Chondrocyte (in vitro differentiated cells): ENCODE results near the gene FAM81B. TPM values are rescaled to one million over a fixed set of nuclear protein-coding genes. Genes with fewer than 3 reads are reported as not detected.
"Not testable (repeated sequence)": the region's sequence is repeated elsewhere in the genome, so short reads cannot be mapped to it uniquely, and the experiment has no call there.

Source experiments
- DNase-seq: peaks from one replicate; pipeline ENCODE4 v3.0.0; 2021; ENCODE audit warnings: mixed read lengths, low spot score
- H3K27ac Mint-ChIP-seq: one replicate; pipeline ENCODE4 v1.8.0; 2021; ENCODE audit warnings: mild to moderate bottlenecking, moderate library complexity, mixed read lengths; ENCODE audit not compliant: unreplicated experiment
- H3K27me3 Mint-ChIP-seq: 2 replicates; pipeline ENCODE4 v1.8.0; 2021; ENCODE audit warnings: low read depth, mixed read lengths
- H3K36me3 Mint-ChIP-seq: 2 replicates; pipeline ENCODE4 v1.8.0; 2021; ENCODE audit warnings: low read depth, mixed read lengths
- H3K4me1 Mint-ChIP-seq: 2 replicates; pipeline ENCODE4 v1.8.0; 2021; ENCODE audit warnings: low read depth, mild to moderate bottlenecking, mixed read lengths
- H3K4me3 Mint-ChIP-seq: one replicate; pipeline ENCODE4 v1.8.0; 2021; ENCODE audit warnings: mild to moderate bottlenecking, moderate library complexity, mixed read lengths; ENCODE audit not compliant: unreplicated experiment
- H3K9me3 Mint-ChIP-seq: 2 replicates; pipeline ENCODE4 v1.8.0; 2021; ENCODE audit warnings: low read depth, mixed read lengths
- CTCF ChIP-seq: fragments of 200-600 bp; sonication (generic); IDR thresholded peaks from 2 replicates; pipeline ENCODE4 v1.5.0; 2021; ENCODE audit warnings: antibody characterized with exemption, mild to moderate bottlenecking, moderate library complexity
- long read RNA-seq: library from polyadenylated mRNA; stranded (forward); transcript quantifications from one replicate; pipeline ENCODE4 v2.0.0, GENCODE V29; 2021
- total RNA-seq: library from RNA; stranded (reverse); gene quantifications from 3 replicates; pipeline ENCODE4 v1.2.1, GENCODE V29; 2021

The FAM81B gene
- total RNA-seq: not detected in 3 replicates
- long read RNA-seq: 0 reads

- DNase-seq: no peak
- TF ChIP-seq CTCF: no peak
- H3K27me3 Mint-ChIP-seq: peaks cover 5% of the 10 kb centered on the region
- no peak within 1 kb of the TSS for H3K4me3 Mint-ChIP-seq
- peaks cover 2% of the 10 kb centered on the region for H3K36me3 Mint-ChIP-seq
- no peak within 1 kb of the TSS for H3K27ac Mint-ChIP-seq
- H3K9me3 Mint-ChIP-seq: peaks cover 8% of the 10 kb centered on the region
- H3K4me1 Mint-ChIP-seq: peaks cover 7% of the 10 kb centered on the region
Observed at GRCh38 chr5:95390812-95391492, at the start of gene FAM81B. TSS of gene FAM81B (plus strand) at chr5:95391366. CDS start at chr5:95391390, 24 bp downstream.

- H3K36me3 Mint-ChIP-seq, DNase-seq, H3K9me3 Mint-ChIP-seq, H3K27ac Mint-ChIP-seq, H3K4me1 Mint-ChIP-seq, H3K4me3 Mint-ChIP-seq: not testable (repeated sequence)
- H3K27me3 Mint-ChIP-seq: peaks cover 21% of the 10 kb centered on the region
Observed at GRCh38 chr5:95341444-95341843, 49.7 kb upstream of the FAM81B start.

GRCh38 chr5:95347506-95348120 is 43.6 kb upstream of the FAM81B start:
- Mint-ChIP-seq H3K27ac (no peak overlapping the region), H3K9me3 (no peaks in the 10 kb centered on the region), H3K4me1 (no peaks in the 10 kb centered on the region), H3K36me3 (peaks cover 4% of the 10 kb centered on the region), H3K4me3 (no peak overlapping the region), H3K27me3 (peaks cover 19% of the 10 kb centered on the region)
- no peak for DNase-seq
- TF ChIP-seq CTCF: no peak

- no peak for TF ChIP-seq CTCF
- peaks cover 4% of the 10 kb centered on the region for H3K36me3 Mint-ChIP-seq
- H3K27ac Mint-ChIP-seq: no peak overlapping the region
- no peak for DNase-seq
- H3K9me3 Mint-ChIP-seq: no peaks in the 10 kb centered on the region
- peaks cover 23% of the 10 kb centered on the region for H3K27me3 Mint-ChIP-seq
- no peak overlapping the region for H3K4me3 Mint-ChIP-seq
- no peaks in the 10 kb centered on the region for H3K4me1 Mint-ChIP-seq
Observed at GRCh38 chr5:95350631-95351030, 40.5 kb upstream of the FAM81B start.

- Mint-ChIP-seq H3K4me3 (no peak overlapping the region), H3K9me3 (peaks cover 5% of the 10 kb centered on the region), H3K4me1 (no peaks in the 10 kb centered on the region), H3K27ac (no peak overlapping the region), H3K27me3 (peaks cover 39% of the 10 kb centered on the region), H3K36me3 (peaks cover 5% of the 10 kb centered on the region)
- no peak for DNase-seq
- no peak for TF ChIP-seq CTCF
Observed at GRCh38 chr5:95352691-95353090, 38.5 kb upstream of the FAM81B start.
